Left lung (tissue), 10 donors: Measurements from ENCODE around the gene MATK. TPM values are rescaled to one million over a fixed set of nuclear protein-coding genes. Genes with fewer than 3 reads are reported as not detected.

Experiments
- ATAC-seq: fragments of 200-7000 bp; cut with Tn5 transposase; one replicate; pipeline ENCODE4 v1.9.1; 2020; ENCODE audit warnings: moderate library complexity
- DNase-seq, 4 donors: peaks; one replicate each; pipeline ENCODE4 v3.0.0-alpha.2; 2013 to 2020
- H3K27ac ChIP-seq, 2 donors: fragments of 200-600 bp; sonication (generic) in 1 of 2; one replicate each; pipeline versions ENCODE4 v1.5.0 to v1.8.0; 2020 to 2021
- H3K27me3 ChIP-seq, 2 donors: fragments of 200-600 bp; sonication (generic) in 1 of 2; one replicate each; pipeline versions ENCODE4 v1.5.0 to v1.8.0; 2020 to 2021
- H3K36me3 ChIP-seq, 2 donors: fragments of 200-600 bp; sonication (generic) in 1 of 2; one replicate each; pipeline versions ENCODE4 v1.5.0 to v1.8.0; 2020 to 2021
- H3K4me1 ChIP-seq, 2 donors: fragments of 200-600 bp; one replicate each; pipeline ENCODE4 v1.8.0; 2021
- H3K4me3 ChIP-seq, 2 donors: fragments of 200-600 bp; sonication (generic) in 1 of 2; one replicate each; pipeline versions ENCODE4 v1.5.0 to v1.8.0; 2020 to 2021; ENCODE audit warnings: mild to moderate bottlenecking in 1 of 2
- H3K9me3 ChIP-seq, 2 donors: fragments of 200-600 bp; sonication (generic) in 1 of 2; one replicate each; pipeline versions ENCODE4 v1.5.0 to v1.8.0; 2020 to 2021
- CTCF ChIP-seq, 2 donors: fragments of 200-600 bp; sonication (generic) in 1 of 2; IDR thresholded peaks; one replicate each; pipeline versions ENCODE4 v1.5.0 to v1.8.0; 2021; ENCODE audit warnings: antibody characterized with exemption in 2 of 2
- intact Hi-C, 2 donors: fragments of 100-400 bp; cut with DNase I; formaldehyde crosslinking; loops; one replicate each; pipeline versions ENCODE4 v1.11.2 to v1.14.2; 2022
- polyA plus RNA-seq, 6 donors: library from polyadenylated mRNA; unstranded; fragments of 120-200 nt; gene quantifications; one replicate each; pipeline ENCODE4 v1.2.1, GENCODE V29; 2013; ENCODE audit not compliant: insufficient read length in 6 of 6
- total RNA-seq, 2 donors: library from RNA; stranded (reverse); fragmentation: NEBNext Ultra II Directional; extraction: Animal tissue kit (Norgen Biotek cat#: 25700); gene quantifications; one replicate each; pipeline ENCODE4 v1.2.1, GENCODE V29; 2021
- donor health status: DM: no; HTN: yes; CAD: no.
- donor health status: DM: no; HTN: no; CAD: no.

The MATK gene
- total and polyA plus RNA-seq, 8 donors = 1.1 to 9.1 (median 1.9) TPM

- Histone ChIP-seq H3K4me1 (peaks cover 0 to 21% of the 10 kb centered on the region in 2 donors), H3K4me3 (no peak overlapping the region), H3K27ac (no peak overlapping the region), H3K27me3 (peaks cover 12 to 38% of the 10 kb centered on the region in 2 donors), H3K9me3 (no peaks in the 10 kb centered on the region), H3K36me3 (no peaks in the 10 kb centered on the region)
- no peak for ATAC-seq
- intact Hi-C loops = no loop called here
- TF ChIP-seq CTCF (IDR thresholded peaks at IDR 0.05) = no peak
- no peak for DNase-seq
These were observed 3.0 kb upstream of the MATK start for GRCh38 chr19:3788996-3789778.

- Histone ChIP-seq H3K4me1 (peaks cover 0 to 21% of the 10 kb centered on the region in 2 donors), H3K27ac (no peak overlapping the region), H3K9me3 (peaks cover 0 to 22% of the 10 kb centered on the region in 2 donors), H3K27me3 (peaks cover 12 to 55% of the 10 kb centered on the region in 2 donors), H3K36me3 (no peaks in the 10 kb centered on the region), H3K4me3 (peak overlapping the region; percentile 27 to 43)
- TF ChIP-seq CTCF (IDR thresholded peaks at IDR 0.05) = no peak
- DNase-seq = peak in 1 of 4 donors; percentile 73
- intact Hi-C loops = no loop called here
- peak; percentile 7 for ATAC-seq
These were observed 687 bp downstream of the MATK start for GRCh38 chr19:3785451-3785937.

GRCh38 chr19:3784607-3785450 lies 1.4 kb downstream of the MATK start:
- H3K27me3 ChIP-seq = peaks cover 12 to 49% of the 10 kb centered on the region in 2 donors
- ATAC-seq = peak; percentile 50
- intact Hi-C loops = no loop called here
- peaks cover 0 to 22% of the 10 kb centered on the region in 2 donors for H3K9me3 ChIP-seq
- DNase-seq = peak in 1 of 4 donors; percentile 77
- TF ChIP-seq CTCF (IDR thresholded peaks at IDR 0.05) = no peak
- peaks cover 0 to 21% of the 10 kb centered on the region in 2 donors for H3K4me1 ChIP-seq
- H3K27ac ChIP-seq = no peak overlapping the region
- peak overlapping the region; percentile 27 to 43 for H3K4me3 ChIP-seq
- no peaks in the 10 kb centered on the region for H3K36me3 ChIP-seq

GRCh38 chr19:3783660-3784584 lies 2.3 kb downstream of the MATK start:
- H3K36me3 ChIP-seq = no peaks in the 10 kb centered on the region
- H3K4me1 ChIP-seq = peaks cover 0 to 21% of the 10 kb centered on the region in 2 donors
- peak; percentile 22 for ATAC-seq
- TF ChIP-seq CTCF (IDR thresholded peaks at IDR 0.05) = peak in 1 of 2 donors; percentile 49
- no peak overlapping the region for H3K4me3 ChIP-seq
- intact Hi-C loops = no loop called here
- peaks cover 0 to 22% of the 10 kb centered on the region in 2 donors for H3K9me3 ChIP-seq
- peaks cover 12 to 48% of the 10 kb centered on the region in 2 donors for H3K27me3 ChIP-seq
- H3K27ac ChIP-seq = no peak overlapping the region
- peak in 1 of 4 donors; percentile 73 for DNase-seq
